Keratinocyte (primary cell): ENCODE results near the gene MAVS.

Source experiments
- CTCF ChIP-seq, 3 experiments: IDR thresholded peaks in 1 of 3; conservative IDR thresholded peaks in 1 of 3; optimal IDR thresholded peaks in 1 of 3; 2 replicates in 2 of 3; 3 replicates in 1 of 3; pipeline versions ENCODE3 to v1.5.1; 2011; ENCODE audit warnings: low read length in 3 of 3, mild to moderate bottlenecking in 3 of 3, moderate library complexity in 2 of 3, control low read depth in 1 of 3, inconsistent platforms in 1 of 3; ENCODE audit not compliant: insufficient read depth in 2 of 3; ENCODE audit errors: extremely low read depth in 1 of 3
- EZH2 ChIP-seq: IDR thresholded peaks from one replicate; pipeline ENCODE4 v1.6.1; 2012; ENCODE audit warnings: inconsistent platforms, mild to moderate bottlenecking, low read length, moderate library complexity

GRCh38 chr20:3842348-3842930 lies 4.2 kb upstream of the MAVS start:
- TF ChIP-seq EZH2 (no peak), CTCF (optimal IDR thresholded peaks at IDR 0.05 in 1 of 3, IDR thresholded peaks at IDR 0.05 in 1 of 3, conservative IDR thresholded peaks at IDR 0.05 in 1 of 3; ENCODE audit: extremely low read depth in 1 of 3, insufficient read depth in 2 of 3, low read length in 3 of 3) (no peak)
